ENCODE results near the gene COL6A1.
"Not testable (repeated sequence)": the region's sequence is repeated elsewhere in the genome, so short reads cannot be mapped to it uniquely, and the experiment has no call there.

Gene COL6A1

GRCh38 chr21:46040707-46041106 lies 59.1 kb downstream of the COL6A1 start:
- no peaks in the 10 kb centered on the region for H3K27me3 ChIP-seq (replicated peaks; ENCODE audit: control insufficient read depth, insufficient read depth, low read length, poor library complexity, severe bottlenecking)
- H3K9me3 ChIP-seq (ENCODE audit: control insufficient read depth, low read length), result no peaks in the 10 kb centered on the region
- no peak overlapping the region for H3K4me3 ChIP-seq (ENCODE audit: insufficient read depth, low read depth, low read length, poor library complexity, severe bottlenecking)
- no peak for DNase-seq
- H3K27ac ChIP-seq (ENCODE audit: insufficient read depth, low read length, poor library complexity, severe bottlenecking), result no peak overlapping the region
- H3K36me3 ChIP-seq (ENCODE audit: control insufficient read depth, insufficient read depth, low read length), result no peaks in the 10 kb centered on the region
- H3K4me1 ChIP-seq (ENCODE audit: control insufficient read depth, insufficient read depth, low read length, poor library complexity, severe bottlenecking), result no peaks in the 10 kb centered on the region

- H3K27ac ChIP-seq (ENCODE audit: insufficient read depth, low read length, poor library complexity, severe bottlenecking), result no peak overlapping the region
- H3K27me3 ChIP-seq (replicated peaks; ENCODE audit: control insufficient read depth, insufficient read depth, low read length, poor library complexity, severe bottlenecking), result no peaks in the 10 kb centered on the region
- no peaks in the 10 kb centered on the region for H3K9me3 ChIP-seq (ENCODE audit: control insufficient read depth, low read length)
- H3K36me3 ChIP-seq (ENCODE audit: control insufficient read depth, insufficient read depth, low read length), result no peaks in the 10 kb centered on the region
- no peak for DNase-seq
- H3K4me3 ChIP-seq (ENCODE audit: insufficient read depth, low read depth, low read length, poor library complexity, severe bottlenecking), result no peak overlapping the region
- no peaks in the 10 kb centered on the region for H3K4me1 ChIP-seq (ENCODE audit: control insufficient read depth, insufficient read depth, low read length, poor library complexity, severe bottlenecking)
These were observed 59.6 kb downstream of the COL6A1 start for GRCh38 chr21:46041183-46041582.

- Histone ChIP-seq H3K4me1 (ENCODE audit: control insufficient read depth, insufficient read depth, low read length, poor library complexity, severe bottlenecking) (no peaks in the 10 kb centered on the region), H3K9me3 (ENCODE audit: control insufficient read depth, low read length) (no peaks in the 10 kb centered on the region), H3K4me3 (ENCODE audit: insufficient read depth, low read depth, low read length, poor library complexity, severe bottlenecking) (no peak overlapping the region), H3K27me3 (replicated peaks; ENCODE audit: control insufficient read depth, insufficient read depth, low read length, poor library complexity, severe bottlenecking) (no peaks in the 10 kb centered on the region), H3K27ac (ENCODE audit: insufficient read depth, low read length, poor library complexity, severe bottlenecking) (no peak overlapping the region), H3K36me3 (ENCODE audit: control insufficient read depth, insufficient read depth, low read length) (no peaks in the 10 kb centered on the region)
- DNase-seq, result no peak
These were observed 63.6 kb downstream of the COL6A1 start for GRCh38 chr21:46045154-46045553.

GRCh38 chr21:46046471-46046870 lies 64.9 kb downstream of the COL6A1 start:
- Histone ChIP-seq H3K4me3 (ENCODE audit: insufficient read depth, low read depth, low read length, poor library complexity, severe bottlenecking) (no peak overlapping the region), H3K36me3 (ENCODE audit: control insufficient read depth, insufficient read depth, low read length) (no peaks in the 10 kb centered on the region), H3K9me3 (ENCODE audit: control insufficient read depth, low read length) (no peaks in the 10 kb centered on the region), H3K4me1 (ENCODE audit: control insufficient read depth, insufficient read depth, low read length, poor library complexity, severe bottlenecking) (no peaks in the 10 kb centered on the region), H3K27ac (ENCODE audit: insufficient read depth, low read length, poor library complexity, severe bottlenecking) (no peak overlapping the region), H3K27me3 (replicated peaks; ENCODE audit: control insufficient read depth, insufficient read depth, low read length, poor library complexity, severe bottlenecking) (no peaks in the 10 kb centered on the region)
- DNase-seq, result no peak

GRCh38 chr21:46046906-46047305 lies 65.3 kb downstream of the COL6A1 start:
- H3K27me3 ChIP-seq (replicated peaks; ENCODE audit: control insufficient read depth, insufficient read depth, low read length, poor library complexity, severe bottlenecking); H3K27ac ChIP-seq (ENCODE audit: insufficient read depth, low read length, poor library complexity, severe bottlenecking); H3K36me3 ChIP-seq (ENCODE audit: control insufficient read depth, insufficient read depth, low read length); H3K4me1 ChIP-seq (ENCODE audit: control insufficient read depth, insufficient read depth, low read length, poor library complexity, severe bottlenecking); H3K9me3 ChIP-seq (ENCODE audit: control insufficient read depth, low read length); DNase-seq; H3K4me3 ChIP-seq (ENCODE audit: insufficient read depth, low read depth, low read length, poor library complexity, severe bottlenecking): not testable (repeated sequence)

- H3K27ac ChIP-seq (ENCODE audit: insufficient read depth, low read length, poor library complexity, severe bottlenecking), result no peak overlapping the region
- H3K9me3 ChIP-seq (ENCODE audit: control insufficient read depth, low read length), result no peaks in the 10 kb centered on the region
- no peaks in the 10 kb centered on the region for H3K4me1 ChIP-seq (ENCODE audit: control insufficient read depth, insufficient read depth, low read length, poor library complexity, severe bottlenecking)
- no peaks in the 10 kb centered on the region for H3K27me3 ChIP-seq (replicated peaks; ENCODE audit: control insufficient read depth, insufficient read depth, low read length, poor library complexity, severe bottlenecking)
- H3K36me3 ChIP-seq (ENCODE audit: control insufficient read depth, insufficient read depth, low read length), result no peaks in the 10 kb centered on the region
- H3K4me3 ChIP-seq (ENCODE audit: insufficient read depth, low read depth, low read length, poor library complexity, severe bottlenecking), result no peak overlapping the region
- no peak for DNase-seq
These were observed 67.6 kb downstream of the COL6A1 start for GRCh38 chr21:46048926-46049889.

GRCh38 chr21:46049890-46050667 lies 68.5 kb downstream of the COL6A1 start:
- no peak for DNase-seq

GRCh38 chr21:46050668-46051378 lies 69.3 kb downstream of the COL6A1 start:
- H3K4me1 ChIP-seq (ENCODE audit: control insufficient read depth, insufficient read depth, low read length, poor library complexity, severe bottlenecking), result no peaks in the 10 kb centered on the region
- H3K9me3 ChIP-seq (ENCODE audit: control insufficient read depth, low read length), result no peaks in the 10 kb centered on the region
- H3K4me3 ChIP-seq (ENCODE audit: insufficient read depth, low read depth, low read length, poor library complexity, severe bottlenecking), result no peak overlapping the region
- H3K36me3 ChIP-seq (ENCODE audit: control insufficient read depth, insufficient read depth, low read length), result no peaks in the 10 kb centered on the region
- no peak for DNase-seq
- no peaks in the 10 kb centered on the region for H3K27me3 ChIP-seq (replicated peaks; ENCODE audit: control insufficient read depth, insufficient read depth, low read length, poor library complexity, severe bottlenecking)
- no peak overlapping the region for H3K27ac ChIP-seq (ENCODE audit: insufficient read depth, low read length, poor library complexity, severe bottlenecking)

More at GRCh38 chr21:46049890-46050667, 68.5 kb downstream of the COL6A1 start:
- Histone ChIP-seq H3K27ac (ENCODE audit: insufficient read depth, low read length, poor library complexity, severe bottlenecking) (no peak overlapping the region), H3K36me3 (ENCODE audit: control insufficient read depth, insufficient read depth, low read length) (no peaks in the 10 kb centered on the region), H3K27me3 (replicated peaks; ENCODE audit: control insufficient read depth, insufficient read depth, low read length, poor library complexity, severe bottlenecking) (no peaks in the 10 kb centered on the region), H3K4me3 (ENCODE audit: insufficient read depth, low read depth, low read length, poor library complexity, severe bottlenecking) (no peak overlapping the region), H3K9me3 (ENCODE audit: control insufficient read depth, low read length) (no peaks in the 10 kb centered on the region), H3K4me1 (ENCODE audit: control insufficient read depth, insufficient read depth, low read length, poor library complexity, severe bottlenecking) (no peaks in the 10 kb centered on the region)

- DNase-seq, result no peak
- Histone ChIP-seq H3K4me3 (ENCODE audit: insufficient read depth, low read depth, low read length, poor library complexity, severe bottlenecking) (no peak overlapping the region), H3K36me3 (ENCODE audit: control insufficient read depth, insufficient read depth, low read length) (no peaks in the 10 kb centered on the region), H3K27me3 (replicated peaks; ENCODE audit: control insufficient read depth, insufficient read depth, low read length, poor library complexity, severe bottlenecking) (peaks cover 3% of the 10 kb centered on the region), H3K4me1 (ENCODE audit: control insufficient read depth, insufficient read depth, low read length, poor library complexity, severe bottlenecking) (no peaks in the 10 kb centered on the region), H3K9me3 (ENCODE audit: control insufficient read depth, low read length) (no peaks in the 10 kb centered on the region), H3K27ac (ENCODE audit: insufficient read depth, low read length, poor library complexity, severe bottlenecking) (no peak overlapping the region)
These were observed 69.8 kb downstream of the COL6A1 start for GRCh38 chr21:46051379-46051770.
